Measurements from ENCODE around the gene DOCK3.
A peak's percentile ranks its signal among the peaks of the same experiment; 100 is the strongest.
"Not testable (repeated sequence)": the region's sequence is repeated elsewhere in the genome, so short reads cannot be mapped to it uniquely, and the experiment has no call there.

DOCK3 gene

DNA sequence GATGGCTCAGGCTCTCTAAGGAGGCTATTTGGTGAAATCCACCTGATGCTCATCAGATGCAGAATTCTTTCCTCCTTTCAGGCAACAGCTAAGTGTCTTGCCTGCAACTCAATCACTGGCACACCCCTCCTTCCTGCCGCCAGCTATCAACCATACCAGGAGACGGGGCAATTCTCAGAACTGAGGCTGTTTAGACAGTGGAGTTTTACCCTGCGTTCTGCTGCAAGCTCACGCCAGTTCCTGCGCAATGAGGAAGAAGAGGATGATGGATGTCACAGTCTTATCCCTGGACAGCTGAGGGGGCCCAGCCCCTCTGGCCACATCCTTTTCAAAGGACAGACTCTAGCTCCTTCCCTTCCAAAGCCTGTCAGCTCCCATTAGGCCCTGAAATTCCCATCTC, 703.3 kb downstream of the DOCK3 start:
- DNase-seq = no peak

DNA sequence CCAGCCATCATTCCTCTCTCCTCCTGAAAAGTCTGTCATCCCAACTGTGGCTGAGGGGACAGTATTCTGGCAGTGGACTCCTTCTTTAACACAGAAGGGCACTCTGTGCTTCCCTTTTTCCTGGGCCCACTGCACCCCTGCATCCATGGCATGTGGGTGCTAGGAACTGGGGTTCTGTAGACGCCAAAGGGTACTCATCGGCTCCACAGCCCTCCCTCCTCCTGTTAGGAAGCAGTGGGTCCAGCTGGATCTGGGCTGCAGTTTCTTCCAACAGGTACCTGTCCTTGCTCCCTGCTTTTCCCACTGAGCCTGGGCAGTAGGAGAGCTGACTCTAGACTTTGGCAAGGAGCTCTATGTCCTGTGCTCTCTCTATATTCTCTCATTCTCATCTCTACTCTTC, 704.0 kb downstream of the DOCK3 start:
- no peak for DNase-seq

DNA sequence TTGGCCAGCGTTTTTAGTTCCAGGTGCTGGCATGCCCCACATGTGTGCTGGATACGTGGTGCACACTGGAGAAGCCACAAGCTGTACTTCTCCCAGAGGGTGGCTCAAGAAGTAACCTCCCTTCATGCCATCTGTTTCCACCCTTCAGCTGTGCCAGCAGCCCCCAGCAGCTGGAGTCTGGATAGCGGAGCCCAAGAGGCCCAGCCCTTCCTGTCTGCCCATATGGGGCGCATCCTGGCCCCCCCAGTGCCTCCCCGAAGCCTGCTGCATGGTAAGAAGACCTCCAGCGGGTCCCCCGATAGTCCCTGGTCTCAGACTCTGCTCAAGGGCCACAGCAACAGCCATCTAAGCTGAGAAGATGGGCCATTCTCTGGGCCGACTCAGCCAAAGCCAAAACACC, 704.6 kb downstream of the DOCK3 start:
- DNase-seq = no peak

DNA sequence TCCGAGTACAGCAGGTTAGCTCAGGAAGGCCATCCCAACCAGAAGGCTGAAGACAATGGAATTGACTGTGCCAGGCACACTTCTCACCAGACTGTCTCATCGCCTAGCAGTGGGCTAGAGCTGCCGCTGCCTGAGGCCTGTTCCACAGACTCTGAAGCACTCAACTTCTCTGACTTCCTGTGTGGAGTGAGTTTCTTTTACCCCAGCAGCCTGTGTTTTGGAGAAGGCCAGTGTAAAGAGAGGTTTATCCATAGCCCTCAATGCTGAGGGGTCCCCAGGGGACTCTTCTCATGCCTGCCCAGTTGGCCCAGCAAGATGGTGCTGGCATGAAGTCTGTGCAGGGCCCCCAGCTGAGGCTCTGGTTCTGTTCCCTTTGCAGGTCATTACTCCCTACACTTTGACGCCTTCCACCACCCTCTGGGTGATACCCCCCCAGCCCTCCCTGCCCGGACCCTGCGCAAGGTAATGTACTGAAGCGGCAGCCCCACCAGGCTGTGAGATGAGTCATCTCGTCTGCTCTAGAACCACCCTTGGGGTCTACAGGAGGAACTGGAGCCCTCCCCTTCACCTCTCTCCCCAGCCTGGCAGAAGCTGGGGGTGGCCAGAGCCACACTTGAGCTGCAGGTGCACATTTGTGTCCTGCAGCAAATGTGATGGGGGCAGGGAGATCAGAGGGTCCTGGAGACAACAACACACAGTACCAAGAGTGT, 705.2 kb downstream of the DOCK3 start:
- DNase-seq = no peak

DNA sequence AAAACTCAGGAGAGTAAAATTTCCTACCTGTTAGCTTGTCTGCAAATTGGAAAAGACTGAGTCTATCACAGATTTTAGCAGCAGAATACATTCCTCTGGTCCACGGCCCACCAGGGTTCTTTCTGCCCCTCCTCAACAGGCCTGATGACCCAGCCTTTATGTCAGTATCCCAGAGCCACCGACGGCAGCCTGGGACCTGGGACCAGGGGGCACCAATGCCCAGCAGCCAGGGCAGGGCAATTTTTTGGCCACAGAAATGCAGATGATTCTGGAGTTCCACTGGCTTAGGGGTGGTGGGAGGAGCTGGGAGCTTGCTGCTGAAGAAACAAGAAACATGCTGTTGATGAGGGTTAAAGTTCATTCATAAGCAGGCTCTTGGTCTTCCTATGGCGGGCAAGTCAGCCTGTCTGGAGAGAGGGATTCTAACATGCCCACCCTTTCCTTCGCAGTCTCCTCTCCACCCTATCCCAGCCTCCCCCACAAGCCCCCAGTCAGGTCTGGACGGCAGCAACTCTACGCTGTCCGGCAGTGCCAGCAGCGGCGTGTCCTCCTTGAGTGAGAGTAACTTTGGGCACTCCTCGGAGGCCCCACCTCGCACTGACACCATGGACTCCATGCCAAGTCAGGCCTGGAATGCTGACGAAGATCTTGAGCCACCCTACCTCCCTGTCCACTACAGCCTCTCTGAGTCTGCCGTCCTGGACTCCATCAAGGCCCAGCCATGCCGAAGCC, 706.0 kb downstream of the DOCK3 start:
- DNase-seq = no peak

DNA sequence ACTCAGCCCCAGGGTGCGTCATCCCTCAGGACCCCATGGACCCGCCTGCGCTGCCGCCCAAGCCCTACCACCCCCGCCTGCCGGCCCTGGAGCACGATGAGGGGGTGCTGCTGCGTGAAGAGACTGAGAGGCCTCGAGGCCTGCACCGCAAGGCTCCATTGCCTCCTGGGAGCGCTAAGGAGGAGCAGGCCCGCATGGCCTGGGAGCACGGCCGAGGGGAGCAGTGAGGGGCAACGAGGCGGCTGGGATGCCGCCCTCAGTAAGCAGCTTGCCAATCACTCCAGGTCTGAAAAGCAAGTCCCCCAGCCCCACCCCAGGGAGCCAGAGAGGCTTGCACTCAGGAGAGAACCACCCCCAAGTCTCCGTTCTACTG, 706.6 kb downstream of the DOCK3 start:
- DNase-seq = no peak

DNA sequence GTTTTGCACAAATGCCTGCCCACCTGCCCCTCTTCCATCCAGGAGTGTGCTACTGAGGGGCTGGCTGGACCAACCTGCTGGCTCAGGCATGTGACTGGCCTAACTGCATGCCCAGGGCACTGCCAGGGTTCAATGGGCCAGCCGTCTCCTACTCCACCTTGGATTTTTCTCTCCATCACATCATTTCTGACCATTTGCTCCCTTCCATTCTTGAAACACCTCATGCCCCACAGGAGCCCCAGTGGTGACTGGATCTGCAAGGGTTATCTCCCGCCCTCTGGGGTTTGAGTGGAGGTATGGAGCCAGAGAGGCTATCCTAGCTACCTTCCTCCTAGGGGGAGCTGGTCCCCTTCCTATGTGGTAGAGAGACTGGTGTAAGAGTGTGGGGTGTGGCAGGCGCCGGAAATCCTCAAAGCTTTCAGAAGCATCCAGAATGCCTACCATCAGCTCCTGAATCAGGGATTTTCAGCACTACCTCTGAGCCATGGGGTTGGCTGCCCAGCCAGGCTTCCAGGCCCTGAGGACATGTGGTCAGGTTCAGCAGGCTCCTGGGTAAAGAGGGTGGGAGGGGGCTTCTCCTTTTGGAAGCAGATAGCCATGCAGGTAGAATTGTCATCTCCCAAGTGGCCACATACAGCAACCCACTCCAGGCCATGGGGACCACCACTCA, 707.5 kb downstream of the DOCK3 start:
- no peak for DNase-seq

DNA sequence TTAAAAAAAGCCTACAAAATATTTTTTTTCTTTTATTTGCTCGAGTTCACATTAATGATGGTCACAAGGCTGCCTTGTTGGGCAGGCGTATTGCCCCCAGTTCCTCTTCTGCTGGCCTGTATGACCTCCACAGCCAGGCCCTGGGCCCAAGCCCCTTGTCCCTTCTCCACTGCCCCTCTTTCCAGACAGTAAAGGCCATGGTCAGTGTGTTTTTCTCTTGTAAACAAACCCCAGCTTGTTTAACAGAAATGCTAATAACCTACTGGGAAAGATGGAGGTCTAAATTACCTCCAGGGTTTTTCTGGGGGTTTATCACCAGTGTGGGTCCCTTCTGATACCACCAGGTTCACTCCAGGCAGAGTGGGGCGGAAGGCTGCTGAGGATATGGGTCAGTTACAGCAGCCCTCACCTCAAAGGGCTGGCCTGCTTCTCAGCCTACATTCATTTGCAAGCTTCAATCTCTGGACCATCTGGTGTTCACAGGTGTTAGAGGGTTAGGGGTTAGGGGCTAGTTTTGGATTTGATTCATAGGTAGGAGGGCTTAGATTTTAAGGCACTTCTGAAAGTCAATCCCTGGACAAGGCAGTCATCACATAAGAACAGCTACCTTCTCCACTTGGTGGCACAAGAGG, 708.3 kb downstream of the DOCK3 start:
- DNase-seq = no peak

DNA sequence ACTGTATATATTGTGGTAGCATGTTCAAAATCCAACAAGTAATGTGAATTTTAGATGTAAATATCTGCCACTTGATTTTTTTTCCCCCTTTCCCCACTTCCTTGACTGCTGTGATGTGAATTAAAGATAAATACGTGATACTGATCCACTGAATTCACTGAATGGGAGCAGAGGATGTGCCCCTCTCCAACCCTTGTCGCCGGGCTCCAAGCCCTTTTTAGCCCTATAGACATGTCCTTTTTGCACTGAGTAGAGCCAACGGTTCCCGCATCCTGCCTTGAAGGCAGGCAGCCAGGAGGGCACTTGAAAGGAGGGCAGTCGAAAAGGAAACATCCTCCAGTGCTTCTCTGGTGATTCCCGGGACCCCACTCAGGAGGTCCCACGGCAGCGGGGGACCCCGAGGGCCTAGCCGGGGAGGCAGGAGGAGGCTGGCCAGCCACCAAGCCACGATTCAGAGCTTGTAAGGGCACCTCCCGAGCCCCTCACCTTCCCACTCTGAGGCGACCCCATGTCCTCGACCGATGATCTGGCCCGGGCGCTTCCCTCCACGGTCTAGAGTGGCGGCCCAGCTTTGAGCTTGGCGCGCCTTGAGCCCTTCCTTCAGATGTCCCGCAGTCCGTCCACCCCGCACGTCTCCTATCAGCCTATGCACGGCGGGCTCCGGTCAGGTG, 709.5 kb downstream of the DOCK3 start:
- no peak for DNase-seq

DNA sequence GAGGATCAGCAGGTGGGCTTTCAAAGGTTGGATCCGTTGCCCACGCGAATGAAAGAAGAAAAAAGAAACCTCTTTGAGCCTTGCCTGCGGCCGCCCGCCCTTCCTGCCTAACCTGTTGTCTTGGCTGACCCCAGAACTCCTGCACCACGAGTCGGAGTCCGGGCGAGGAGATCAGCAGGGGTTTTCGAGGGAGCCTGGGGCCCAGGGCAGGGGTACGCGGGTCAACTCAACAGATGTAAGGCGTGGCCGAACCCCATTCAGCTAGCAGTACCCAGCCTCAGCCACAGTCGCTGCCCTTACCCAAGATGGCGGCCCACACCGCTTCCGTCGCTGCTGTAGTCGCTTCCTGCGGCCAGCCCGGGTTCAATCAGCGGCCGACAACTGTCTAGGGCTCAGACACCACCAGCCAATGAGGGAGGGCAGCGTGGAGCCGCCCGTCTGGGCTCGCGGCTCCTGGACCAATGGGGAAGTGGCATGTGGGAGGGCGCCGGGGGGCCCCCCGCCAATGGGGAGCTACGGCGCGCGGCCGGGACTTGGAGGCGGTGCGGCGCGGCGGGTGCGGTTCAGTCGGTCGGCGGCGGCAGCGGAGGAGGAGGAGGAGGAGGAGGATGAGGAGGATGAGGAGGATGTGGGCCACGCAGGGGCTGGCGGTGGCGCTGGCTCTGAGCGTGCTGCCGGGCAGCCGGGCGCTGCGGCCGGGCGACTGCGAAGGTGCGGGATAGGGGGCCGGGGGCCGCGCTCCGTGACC, 710.2 kb downstream of the DOCK3 start, which contains the start of gene MANF:
MANF (plus strand) TSS at position 566 of the 748 bp plus-strand sequence; CDS start at position 618, 52 bp downstream.
- DNase-seq = peak; percentile 98

DNA sequence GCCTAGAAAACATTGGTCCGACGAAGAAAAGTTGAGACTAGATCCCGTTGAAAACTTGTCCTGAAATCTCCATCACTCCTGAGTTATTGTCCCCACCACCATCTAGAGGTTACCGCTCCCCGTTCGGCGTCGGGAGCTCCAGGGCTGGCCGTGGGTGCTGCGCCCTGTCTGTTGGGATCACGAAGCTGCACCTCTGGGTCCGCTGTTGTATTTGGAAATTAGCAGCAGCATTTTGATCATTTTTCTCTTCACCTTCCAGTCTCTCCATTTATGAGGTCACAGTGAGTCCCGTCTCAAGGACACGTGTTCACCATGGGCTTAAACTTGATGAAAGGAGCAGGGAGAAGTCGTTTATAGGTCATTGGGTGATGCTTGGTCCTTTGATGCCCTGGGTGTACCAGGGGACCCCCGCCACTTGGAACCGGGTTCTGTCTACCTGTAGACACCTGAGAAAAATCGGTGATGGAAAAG, 710.9 kb downstream of the DOCK3 start:
- DNase-seq = no peak

DNA sequence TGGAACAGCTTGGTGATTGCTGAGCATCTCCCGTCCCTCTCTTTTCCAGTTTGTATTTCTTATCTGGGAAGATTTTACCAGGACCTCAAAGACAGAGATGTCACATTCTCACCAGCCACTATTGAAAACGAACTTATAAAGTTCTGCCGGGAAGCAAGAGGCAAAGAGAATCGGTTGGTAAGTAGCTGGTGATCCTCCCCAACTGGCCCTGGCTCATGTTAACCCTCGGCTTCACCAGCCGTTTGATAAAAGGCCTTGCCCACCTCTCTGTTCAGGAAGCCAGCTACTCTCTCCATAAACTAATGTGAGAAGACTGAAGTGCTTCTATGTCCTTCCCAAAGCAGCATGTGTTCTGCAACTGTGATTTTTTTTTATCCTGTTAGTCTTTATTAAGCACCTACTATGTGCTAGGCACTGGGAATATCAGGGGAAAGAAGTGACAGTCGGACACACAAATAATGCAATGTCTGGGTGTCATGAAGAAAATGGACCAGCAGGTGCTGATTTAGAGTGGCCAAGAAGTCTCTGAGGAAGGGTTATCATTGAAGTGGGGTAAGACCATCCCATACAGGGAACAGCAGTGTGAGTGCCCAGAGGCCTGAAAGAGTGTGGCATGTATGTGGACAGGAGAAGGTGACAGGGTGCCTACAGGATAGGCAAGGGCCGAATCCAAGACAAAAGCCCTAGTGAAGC, 711.6 kb downstream of the DOCK3 start:
- no peak for DNase-seq

DNA sequence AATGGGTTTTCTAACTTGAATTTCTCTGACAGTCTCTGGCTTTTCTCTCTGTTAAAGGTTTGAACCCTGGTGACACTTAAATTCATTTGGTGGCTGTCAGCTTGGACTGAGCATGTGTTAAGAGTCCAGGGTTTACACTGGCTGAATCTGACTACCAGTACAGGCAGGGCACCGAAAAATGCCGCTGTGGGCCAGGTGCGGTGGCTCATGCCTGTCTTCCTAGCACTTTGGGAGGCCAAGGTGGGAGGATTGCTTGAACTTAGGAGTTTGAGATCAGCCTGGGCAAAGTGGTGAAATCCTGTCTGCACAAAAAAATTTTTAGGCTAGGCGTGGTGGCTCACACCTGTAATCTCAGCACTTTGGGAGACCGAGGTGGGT, 712.1 kb downstream of the DOCK3 start:
- DNase-seq = no peak

DNA sequence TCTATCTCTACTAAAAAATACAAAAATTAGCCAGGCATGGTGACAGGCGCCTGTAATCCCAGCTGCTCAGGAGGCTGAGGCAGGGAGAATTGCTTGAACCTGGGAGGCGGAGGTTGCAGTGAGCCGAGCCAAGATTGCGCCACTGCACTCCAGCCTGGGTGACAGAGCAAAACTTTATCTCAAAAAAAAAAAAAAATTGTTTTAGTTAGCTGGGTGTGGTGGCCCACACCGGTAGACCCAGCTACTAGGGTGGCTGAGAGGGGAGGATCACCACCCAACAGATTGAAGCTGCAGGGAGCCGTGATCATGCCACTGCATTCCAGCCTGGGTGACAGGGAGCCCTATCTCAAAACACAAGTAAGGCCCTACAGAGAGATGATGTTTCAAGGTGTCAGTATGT, 712.6 kb downstream of the DOCK3 start:
- not testable (repeated sequence) for DNase-seq

DNA sequence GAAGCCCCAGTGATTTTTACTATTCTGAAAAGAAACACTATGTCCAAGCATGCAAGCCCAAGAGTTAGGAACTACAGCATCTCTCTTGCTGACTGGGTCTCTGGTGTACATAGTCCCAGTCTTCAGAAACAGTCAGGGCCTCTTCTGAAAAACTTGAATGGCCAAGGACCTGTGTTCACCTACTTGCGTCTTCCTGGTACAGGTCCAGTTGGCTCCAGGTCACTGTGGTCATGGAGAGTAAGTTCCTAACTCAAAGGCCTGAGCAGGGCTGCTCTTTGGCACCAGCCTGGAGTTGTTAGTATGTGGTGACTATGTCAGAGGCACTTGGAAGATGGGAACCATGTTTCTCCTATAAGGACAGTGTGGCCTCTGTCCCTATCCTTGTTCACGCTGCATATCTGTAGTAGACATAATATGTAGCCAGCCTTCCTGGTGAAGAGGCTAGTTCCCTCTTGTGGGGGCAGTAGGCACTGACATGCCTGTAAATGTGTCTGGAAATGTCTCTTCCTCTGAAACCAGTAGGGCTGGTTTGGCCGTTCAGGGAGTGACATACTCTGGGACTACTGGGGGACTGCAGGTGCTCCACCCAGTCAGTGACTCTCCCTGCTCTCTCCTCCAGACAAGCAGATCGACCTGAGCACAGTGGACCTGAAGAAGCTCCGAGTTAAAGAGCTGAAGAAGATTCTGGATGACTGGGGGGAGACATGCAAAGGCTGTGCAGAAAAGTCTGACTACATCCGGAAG, 713.7 kb downstream of the DOCK3 start:
- no peak for DNase-seq

DNA sequence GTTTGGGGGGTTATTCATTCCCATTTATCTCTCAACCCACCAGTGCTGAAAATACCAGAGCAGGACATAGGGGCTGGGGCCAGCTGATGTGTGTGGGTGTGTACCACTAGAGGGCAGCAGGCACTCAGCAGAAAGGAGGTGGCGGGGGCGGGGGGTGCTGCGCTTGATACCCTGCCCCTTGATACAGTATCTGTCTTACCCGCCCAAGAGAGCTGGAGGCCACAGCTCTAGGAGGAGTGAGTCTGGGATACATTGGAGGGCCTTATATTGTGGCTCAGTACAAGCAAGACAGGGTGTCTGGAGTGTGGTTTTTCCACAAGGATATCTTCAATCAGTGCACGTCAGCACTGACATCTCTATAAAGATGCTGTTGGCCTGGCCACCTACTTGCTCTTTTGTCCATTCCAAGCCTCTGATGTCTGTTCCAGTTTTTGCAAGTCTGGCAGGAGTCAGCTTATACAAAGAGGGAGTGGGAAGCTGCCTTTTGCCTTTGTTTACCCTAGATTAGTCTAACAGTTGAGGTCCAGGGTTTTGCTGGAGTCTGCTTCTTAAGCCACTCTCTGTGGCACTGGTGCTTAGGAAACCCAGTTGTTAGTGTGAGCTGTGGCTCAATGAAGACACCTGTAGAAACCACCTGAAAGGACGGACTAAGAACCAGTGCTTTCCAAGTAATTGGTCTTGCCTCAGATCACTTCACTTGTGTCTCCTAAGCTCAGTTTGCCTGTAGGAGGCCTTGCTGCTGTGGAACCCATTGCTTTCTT, 714.9 kb downstream of the DOCK3 start:
- peak; percentile 55 for DNase-seq

DNA sequence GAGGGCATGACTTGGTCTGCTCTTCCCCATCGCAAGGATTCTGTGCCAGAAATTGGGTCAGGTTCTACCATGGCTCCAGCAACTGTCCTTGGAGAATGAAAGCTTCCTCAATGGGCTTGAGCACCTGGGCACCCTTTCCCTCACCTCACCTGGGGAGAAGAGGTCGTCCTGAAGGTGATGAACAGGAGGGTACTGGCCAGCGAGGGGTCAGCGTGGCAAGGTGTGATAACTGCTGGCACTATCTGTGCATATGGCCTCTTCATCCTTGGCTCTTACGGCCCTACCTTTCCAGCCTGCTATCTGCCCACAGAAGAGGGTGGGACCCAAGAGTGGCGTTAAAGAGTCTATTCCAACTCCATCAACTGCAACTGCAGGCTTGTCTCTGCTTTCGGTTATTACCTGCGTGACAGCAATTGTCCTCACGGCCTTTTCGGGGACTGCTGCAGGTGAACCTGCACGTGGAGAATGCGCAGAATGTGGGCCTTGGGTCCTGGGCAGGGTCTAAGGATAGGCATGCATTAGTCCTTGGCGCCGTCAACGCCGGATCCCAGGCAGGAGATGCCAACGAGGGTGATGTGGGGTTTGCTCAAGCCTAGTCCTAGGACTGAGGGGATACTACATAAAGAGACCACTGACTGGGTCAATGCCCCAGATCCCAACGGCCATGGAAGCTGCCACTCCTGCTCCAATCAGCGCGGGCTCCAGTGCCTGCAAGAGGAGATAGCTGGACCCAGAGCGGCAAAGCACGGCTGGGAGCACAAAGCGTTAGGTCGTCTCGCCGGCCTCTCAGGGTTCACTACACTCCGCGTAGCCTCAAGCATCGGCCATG, 715.7 kb downstream of the DOCK3 start:
- no peak for DNase-seq

DNA sequence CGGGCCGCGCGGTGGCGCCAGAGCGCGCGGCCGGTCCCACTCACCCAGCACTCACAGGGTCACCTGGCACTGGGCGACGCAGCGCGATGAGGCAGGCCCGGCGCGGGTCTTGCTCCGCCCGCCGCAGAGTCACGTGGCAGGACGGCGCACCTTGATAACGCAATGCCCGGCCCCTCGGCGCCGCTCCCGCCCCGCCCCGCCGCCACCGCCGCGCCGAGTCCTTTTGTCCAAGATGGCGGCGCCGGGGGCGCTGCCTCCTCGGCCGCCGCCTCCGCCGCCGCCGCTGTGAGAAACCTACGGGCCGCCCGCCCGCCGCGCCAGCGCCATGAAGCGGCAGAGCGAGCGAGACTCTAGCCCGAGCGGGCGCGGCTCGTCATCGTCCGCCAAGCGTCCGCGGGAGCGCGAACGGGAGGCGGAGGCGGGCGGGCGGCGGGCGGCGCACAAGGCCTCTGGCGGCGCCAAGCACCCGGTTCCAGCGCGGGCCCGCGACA, 716.4 kb downstream of the DOCK3 start, which contains the start of gene RBM15B:
RBM15B (plus strand) TSS at position 211 of the 491 bp plus-strand sequence; CDS start at position 326, 115 bp downstream.
- DNase-seq = peak; percentile 98
